Progenitor cell of endocrine pancreas (in vitro differentiated cells): Measurements from ENCODE around the gene OR8B12. TPM values are rescaled to one million over a fixed set of nuclear protein-coding genes. Genes with fewer than 3 reads are reported as not detected.

Experiments used
- DNase-seq: peaks from one replicate; pipeline ENCODE4 v3.0.0; 2021; ENCODE audit warnings: low spot score; ENCODE audit not compliant: unreplicated experiment
- H3K27ac Mint-ChIP-seq: 2 replicates; pipeline ENCODE4 v1.8.0; 2021; ENCODE audit warnings: mild to moderate bottlenecking, moderate library complexity, mixed read lengths
- H3K27me3 Mint-ChIP-seq: 2 replicates; pipeline ENCODE4 v1.8.0; 2021; ENCODE audit warnings: mixed read lengths
- H3K36me3 Mint-ChIP-seq: 2 replicates; pipeline ENCODE4 v1.8.0; 2022; ENCODE audit warnings: mixed read lengths; ENCODE audit not compliant: insufficient read depth
- H3K4me1 Mint-ChIP-seq: 2 replicates; pipeline ENCODE4 v1.8.0; 2021; ENCODE audit warnings: low read depth, mixed read lengths
- H3K4me3 Mint-ChIP-seq: 2 replicates; pipeline ENCODE4 v1.8.0; 2021; ENCODE audit warnings: low read depth, mild to moderate bottlenecking, moderate library complexity, mixed read lengths
- H3K9me3 Mint-ChIP-seq: 2 replicates; pipeline ENCODE4 v1.8.0; 2021; ENCODE audit warnings: low read depth, mixed read lengths
- long read RNA-seq: library from polyadenylated mRNA; unstranded; transcript quantifications from one replicate; pipeline ENCODE4 v2.0.0, GENCODE V29; 2020
- total RNA-seq: library from RNA; stranded (reverse); gene quantifications from 2 replicates; pipeline ENCODE4 v1.2.1, GENCODE V29; 2021
- TF ChIP-seq, protein P1 (sequence below): fragments of 200-600 bp; sonication (generic); IDR thresholded peaks from one replicate; pipeline ENCODE4 v1.5.0; 2021; ENCODE audit warnings: antibody characterized with exemption, mild to moderate bottlenecking; ENCODE audit not compliant: unreplicated experiment

Gene OR8B12
- not detected in 2 replicates for total RNA-seq
- long read RNA-seq, result 0 reads

DNA sequence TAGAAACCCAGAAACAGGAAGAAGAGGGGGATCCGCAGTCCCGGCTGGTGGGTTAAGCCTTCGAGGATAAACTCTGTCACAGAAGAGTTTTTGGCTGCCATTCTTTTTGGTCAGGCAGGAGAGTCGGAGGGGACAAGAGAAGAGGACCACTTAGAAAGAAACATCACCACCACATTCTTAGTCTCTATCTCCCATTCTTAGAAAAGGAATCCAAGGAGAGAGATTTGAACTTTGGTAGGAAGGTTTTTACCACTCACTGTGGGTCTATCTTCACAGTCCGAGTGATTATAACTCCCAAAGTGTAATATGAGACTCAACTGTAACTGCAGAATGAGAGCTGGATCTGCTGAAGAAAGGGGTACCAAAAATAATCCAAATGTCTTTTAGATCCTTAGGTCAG is at the start of gene OR8B12:
OR8B12 (minus strand) TSS at position 101 of the 400 bp plus-strand sequence; CDS start at position 101, 0 bp downstream.
- no peak for DNase-seq
- Mint-ChIP-seq H3K9me3 (peaks cover 2% of the 10 kb centered on the region), H3K27ac (peak within 1 kb of the TSS; percentile 16), H3K27me3 (peaks cover 10% of the 10 kb centered on the region), H3K4me3 (no peak within 1 kb of the TSS), H3K4me1 (no peaks in the 10 kb centered on the region), H3K36me3 (no peaks in the 10 kb centered on the region)
- TF ChIP-seq, protein P1, sequence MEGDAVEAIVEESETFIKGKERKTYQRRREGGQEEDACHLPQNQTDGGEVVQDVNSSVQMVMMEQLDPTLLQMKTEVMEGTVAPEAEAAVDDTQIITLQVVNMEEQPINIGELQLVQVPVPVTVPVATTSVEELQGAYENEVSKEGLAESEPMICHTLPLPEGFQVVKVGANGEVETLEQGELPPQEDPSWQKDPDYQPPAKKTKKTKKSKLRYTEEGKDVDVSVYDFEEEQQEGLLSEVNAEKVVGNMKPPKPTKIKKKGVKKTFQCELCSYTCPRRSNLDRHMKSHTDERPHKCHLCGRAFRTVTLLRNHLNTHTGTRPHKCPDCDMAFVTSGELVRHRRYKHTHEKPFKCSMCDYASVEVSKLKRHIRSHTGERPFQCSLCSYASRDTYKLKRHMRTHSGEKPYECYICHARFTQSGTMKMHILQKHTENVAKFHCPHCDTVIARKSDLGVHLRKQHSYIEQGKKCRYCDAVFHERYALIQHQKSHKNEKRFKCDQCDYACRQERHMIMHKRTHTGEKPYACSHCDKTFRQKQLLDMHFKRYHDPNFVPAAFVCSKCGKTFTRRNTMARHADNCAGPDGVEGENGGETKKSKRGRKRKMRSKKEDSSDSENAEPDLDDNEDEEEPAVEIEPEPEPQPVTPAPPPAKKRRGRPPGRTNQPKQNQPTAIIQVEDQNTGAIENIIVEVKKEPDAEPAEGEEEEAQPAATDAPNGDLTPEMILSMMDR, result no peak

DNA sequence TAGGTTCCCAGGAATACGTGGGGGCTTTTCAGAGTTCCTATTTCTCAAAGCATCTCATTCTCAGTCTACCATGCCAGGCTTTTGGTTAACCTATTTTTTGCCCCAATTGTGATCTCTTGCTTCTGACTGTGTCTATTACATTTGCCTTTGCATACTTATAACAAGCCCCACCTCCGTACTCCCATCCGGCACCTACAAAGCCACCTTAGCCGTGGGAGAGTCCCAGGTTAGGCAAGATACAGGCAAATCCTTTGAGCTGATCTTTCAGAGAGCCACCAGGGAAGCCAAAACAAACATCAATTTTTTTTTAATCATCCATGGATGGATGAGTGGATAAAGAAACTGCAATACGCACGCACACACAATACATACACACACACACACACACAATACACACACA is 49.2 kb upstream of the OR8B12 start:
- no peak overlapping the region for H3K4me3 Mint-ChIP-seq
- TF ChIP-seq, protein P1, result no peak
- no peaks in the 10 kb centered on the region for H3K4me1 Mint-ChIP-seq
- no peaks in the 10 kb centered on the region for H3K9me3 Mint-ChIP-seq
- peaks cover 8% of the 10 kb centered on the region for H3K27me3 Mint-ChIP-seq
- no peak for DNase-seq
- H3K36me3 Mint-ChIP-seq, result no peaks in the 10 kb centered on the region
- no peak overlapping the region for H3K27ac Mint-ChIP-seq

DNA sequence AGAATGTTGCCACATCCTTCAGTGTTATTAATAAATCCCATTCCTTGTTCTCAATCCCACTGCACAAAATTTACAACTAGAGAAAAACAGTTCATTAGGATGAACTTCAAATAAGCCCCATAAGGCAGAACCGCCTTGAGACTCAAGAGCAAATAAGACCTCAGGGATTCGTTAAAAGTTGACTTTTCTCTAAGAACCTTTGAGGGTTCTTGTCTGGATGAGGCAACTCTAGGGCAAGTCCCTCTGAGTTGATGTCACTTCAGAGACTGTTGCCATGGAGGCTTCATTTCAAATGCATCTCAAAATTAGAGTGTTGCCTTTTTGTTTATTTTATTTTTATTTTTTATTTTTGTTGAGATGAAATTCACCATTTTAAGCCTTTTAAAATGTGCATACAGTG is 48.0 kb upstream of the OR8B12 start:
- Mint-ChIP-seq H3K27ac (no peak overlapping the region), H3K27me3 (peaks cover 3% of the 10 kb centered on the region), H3K4me3 (no peak overlapping the region), H3K36me3 (no peaks in the 10 kb centered on the region), H3K4me1 (no peaks in the 10 kb centered on the region), H3K9me3 (no peaks in the 10 kb centered on the region)
- DNase-seq, result no peak
- TF ChIP-seq, protein P1, result no peak

DNA sequence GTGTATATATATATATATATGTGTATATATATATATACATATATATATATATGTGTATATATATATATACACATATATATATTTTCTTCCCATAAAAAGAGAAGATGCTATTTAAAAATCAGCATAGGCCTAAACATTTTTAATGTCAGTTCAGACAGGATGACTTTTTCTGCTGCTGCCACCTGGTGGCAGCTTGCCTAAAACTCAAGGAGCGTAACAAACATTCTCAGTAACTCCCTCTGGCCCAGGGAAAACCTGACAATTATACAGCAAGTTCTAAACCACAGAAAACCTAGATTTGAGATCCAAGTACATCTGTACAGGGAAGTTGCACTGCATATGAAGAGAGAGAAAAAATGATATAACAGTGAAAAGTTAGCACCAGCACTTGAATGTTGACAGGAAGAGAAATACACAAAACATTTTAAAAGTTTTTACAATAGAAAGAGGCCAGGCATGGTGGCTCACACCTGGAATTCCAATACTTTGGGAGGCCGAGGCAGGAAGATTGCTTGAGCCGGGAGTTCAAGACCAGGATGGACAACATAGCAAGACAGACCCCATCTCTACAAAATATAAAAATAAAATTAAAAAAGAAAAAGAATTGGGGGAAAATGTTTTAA is 42.9 kb upstream of the OR8B12 start:
- Mint-ChIP-seq H3K27me3 (peaks cover 2% of the 10 kb centered on the region), H3K9me3 (no peaks in the 10 kb centered on the region), H3K4me1 (peaks cover 16% of the 10 kb centered on the region), H3K36me3 (no peaks in the 10 kb centered on the region), H3K4me3 (no peak overlapping the region), H3K27ac (no peak overlapping the region)
- TF ChIP-seq, protein P1, result peak; percentile 74
- DNase-seq, result peak; percentile 24

GRCh38 chr11:124584681-124585372 is 41.4 kb upstream of the OR8B12 start:
- Mint-ChIP-seq H3K27ac (no peak overlapping the region), H3K27me3 (peaks cover 6% of the 10 kb centered on the region), H3K9me3 (no peaks in the 10 kb centered on the region), H3K36me3 (no peaks in the 10 kb centered on the region), H3K4me1 (peaks cover 16% of the 10 kb centered on the region), H3K4me3 (no peak overlapping the region)
- TF ChIP-seq, protein P1, result no peak
- no peak for DNase-seq
